Measurements from ENCODE around the gene ABCA4.
"Not testable (repeated sequence)": the region's sequence is repeated elsewhere in the genome, so short reads cannot be mapped to it uniquely, and the experiment has no call there.

Gene ABCA4

DNA sequence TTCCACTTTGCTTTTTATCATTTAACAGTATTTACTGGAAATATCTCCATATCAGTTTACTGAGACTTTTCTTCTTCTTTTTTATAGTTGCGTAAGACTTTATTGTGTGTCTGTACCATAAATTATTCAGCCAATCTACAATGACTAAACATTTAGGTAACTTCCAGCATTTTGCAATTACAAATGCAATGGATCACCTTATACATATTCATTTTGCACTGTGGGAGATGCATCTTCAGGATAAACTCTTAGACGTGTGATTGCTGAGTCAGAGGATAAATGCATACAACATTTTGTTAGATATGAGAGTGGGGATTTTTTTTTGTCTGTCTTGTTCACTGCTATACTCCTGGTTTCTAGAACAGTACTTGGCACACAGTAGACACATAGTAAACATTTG, 116.0 kb downstream of the ABCA4 start:
- DNase-seq (ENCODE audit: low read depth) = peak; percentile 81

DNA sequence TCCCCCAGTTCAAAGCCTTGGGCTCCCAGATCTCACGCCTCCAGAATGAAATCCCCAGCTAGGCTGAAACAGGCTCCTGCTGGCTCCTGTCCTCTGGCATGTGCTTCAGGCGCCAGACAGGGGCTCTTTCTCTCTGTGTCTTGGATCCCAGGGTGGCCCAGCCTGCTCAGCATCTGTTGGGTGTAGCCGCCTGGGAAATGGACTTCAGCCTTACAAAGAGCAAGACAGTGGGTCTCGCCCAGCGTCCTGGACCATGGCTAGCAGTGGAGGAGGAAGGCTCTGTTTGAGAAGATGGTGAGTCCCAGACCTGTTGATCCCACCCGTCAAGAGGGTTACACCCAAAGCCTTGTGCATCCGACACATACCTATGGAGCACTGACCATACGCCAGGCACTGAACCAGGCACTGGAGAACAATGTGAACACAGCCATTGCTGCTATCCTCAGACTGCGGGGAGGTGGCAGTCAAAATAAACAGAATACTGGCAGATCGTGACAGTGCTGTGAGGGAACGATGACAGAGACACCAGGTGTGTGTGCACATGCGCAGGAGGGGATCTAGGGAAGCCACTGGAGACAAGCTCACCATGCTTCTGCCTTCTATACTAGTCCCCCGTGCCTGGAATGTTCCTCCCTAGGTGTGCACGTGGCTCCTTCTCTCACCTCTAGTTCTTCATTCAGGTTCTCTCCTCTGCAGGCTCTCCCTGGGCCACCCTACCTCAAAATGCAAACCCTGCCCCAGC, 118.7 kb downstream of the ABCA4 start:
- no peak for DNase-seq (ENCODE audit: low read depth)

DNA sequence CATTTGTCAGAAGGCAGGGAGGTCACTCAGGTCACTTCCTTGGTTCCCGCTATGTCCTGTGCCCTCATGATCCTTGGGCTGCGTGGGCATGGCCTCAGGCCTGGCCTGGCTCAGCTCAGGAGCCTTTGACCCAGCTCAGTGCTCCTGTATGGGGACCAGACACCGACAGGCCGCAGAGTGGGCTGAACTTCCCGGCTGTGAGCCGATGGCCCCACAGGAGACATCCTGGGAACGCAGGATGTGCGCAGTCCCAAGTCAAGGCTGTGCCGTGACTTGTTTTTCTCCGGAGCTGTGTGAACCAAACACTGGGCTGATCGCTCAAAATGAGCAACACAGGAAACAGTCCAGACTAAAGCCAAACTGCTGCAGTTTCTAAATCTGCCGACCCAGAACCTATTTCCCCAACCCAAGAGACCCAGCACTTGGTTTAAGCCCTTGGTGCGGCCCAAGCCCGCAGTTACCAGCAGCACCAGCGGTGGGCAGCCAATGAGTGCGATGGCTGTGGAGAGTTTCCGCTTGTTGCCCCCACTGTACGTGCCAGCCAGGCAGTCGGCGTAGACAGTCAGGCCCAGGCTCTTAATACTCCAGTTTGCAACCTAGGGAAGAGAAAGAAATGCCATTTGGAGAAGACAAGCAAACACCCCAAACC, 119.4 kb downstream of the ABCA4 start:
- DNase-seq (ENCODE audit: low read depth) = no peak

DNA sequence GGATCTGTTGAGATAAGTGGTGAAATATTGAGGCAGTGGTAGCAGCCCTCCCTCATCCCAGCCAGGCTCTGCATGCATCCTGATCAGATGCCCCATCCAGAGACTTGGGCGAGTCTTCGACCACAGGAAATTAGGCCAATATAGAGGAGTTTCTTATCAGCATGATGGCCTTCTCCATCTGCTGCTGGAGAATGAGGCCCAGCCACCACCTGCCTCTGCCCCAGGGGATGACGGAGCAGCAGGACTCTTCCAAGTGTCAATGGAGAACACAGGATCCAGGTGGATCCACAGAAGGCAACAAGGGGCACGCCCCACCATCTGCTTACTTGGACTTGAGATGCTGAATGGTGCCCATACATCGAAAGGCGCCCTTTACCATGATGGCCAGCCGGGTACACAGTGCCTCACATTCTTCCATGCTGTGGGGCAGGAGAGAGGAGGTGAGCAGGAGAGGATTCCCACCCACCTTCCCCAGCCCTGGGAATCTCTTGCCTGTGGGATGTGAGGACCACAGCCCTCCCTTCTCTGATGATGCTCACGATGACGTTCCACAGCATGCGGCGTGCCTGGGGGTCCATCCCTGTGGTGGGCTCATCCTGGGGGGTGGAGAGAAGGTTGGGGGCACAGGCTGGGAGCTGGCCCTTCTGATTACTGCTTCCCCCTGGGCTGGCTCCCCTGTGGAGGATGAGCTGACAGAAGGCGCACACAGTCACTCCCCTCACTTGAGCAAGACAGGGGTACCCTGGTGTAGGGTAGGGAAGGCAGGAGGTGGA, 120.3 kb downstream of the ABCA4 start:
- no peak for DNase-seq (ENCODE audit: low read depth)

DNA sequence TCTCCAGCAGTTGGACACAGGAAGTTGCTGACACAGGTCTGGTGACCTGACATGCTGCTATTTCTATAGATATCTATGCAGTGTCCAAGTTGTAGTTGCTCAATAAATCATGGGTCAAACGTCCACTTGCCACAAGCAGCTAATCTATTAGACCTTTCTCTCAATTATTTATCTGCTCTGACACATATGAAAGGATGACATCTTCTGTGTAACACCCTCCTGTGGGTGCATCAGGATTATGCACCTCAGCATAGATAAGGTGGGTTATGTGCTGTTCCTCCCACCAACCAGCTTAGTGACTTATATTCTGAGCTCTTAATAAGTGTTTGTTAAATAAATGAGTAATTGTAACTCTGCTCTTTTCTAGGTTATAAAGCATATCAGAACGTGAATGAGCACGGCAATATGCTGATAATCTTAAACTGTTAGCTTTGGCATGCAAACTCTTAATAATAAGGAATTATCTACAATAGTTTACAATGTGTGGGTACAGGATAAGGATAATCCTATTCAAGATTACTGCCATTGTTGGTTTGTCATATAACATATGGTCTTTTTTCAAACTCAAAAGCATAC, 121.0 kb downstream of the ABCA4 start:
- DNase-seq (ENCODE audit: low read depth) = no peak

DNA sequence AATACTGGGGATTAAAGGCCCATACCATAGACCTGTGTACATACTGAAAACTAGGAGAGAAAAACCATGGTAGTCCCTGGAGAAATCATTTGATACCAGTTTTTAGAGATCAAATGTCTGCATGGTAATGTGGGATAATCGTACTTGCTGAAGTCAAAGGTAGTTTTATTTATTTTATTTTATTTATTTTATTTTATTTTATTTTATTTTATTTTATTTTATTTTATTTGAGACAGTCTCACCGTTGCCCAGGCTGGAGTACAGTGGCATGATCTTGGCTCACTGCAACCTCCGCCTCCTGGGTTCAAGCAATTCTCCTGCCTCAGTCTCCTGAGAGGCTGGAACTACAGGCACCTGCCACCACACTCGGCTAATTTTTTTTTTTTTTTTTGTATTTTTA, 122.4 kb downstream of the ABCA4 start:
- DNase-seq (ENCODE audit: low read depth) = not testable (repeated sequence)

DNA sequence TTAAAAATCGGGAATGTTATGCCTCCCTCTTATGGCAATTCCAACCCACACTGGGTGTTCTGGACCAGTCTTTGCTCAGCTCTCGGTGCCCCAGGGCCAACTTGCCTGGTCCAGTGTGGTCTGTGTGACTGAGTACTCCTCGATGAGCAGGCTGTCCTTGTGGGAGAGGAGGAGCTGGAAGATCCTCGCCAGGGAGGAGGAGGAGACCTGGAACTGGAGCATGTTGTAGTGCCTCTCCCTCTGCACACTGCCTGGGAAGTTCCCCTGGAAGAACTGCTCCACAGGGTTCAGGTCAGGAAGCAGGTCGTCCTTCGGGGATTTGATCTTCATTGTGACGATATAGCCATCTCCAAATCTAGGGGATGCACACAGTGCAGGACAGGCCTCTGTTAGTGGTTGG, 123.2 kb downstream of the ABCA4 start:
- DNase-seq (ENCODE audit: low read depth) = no peak

DNA sequence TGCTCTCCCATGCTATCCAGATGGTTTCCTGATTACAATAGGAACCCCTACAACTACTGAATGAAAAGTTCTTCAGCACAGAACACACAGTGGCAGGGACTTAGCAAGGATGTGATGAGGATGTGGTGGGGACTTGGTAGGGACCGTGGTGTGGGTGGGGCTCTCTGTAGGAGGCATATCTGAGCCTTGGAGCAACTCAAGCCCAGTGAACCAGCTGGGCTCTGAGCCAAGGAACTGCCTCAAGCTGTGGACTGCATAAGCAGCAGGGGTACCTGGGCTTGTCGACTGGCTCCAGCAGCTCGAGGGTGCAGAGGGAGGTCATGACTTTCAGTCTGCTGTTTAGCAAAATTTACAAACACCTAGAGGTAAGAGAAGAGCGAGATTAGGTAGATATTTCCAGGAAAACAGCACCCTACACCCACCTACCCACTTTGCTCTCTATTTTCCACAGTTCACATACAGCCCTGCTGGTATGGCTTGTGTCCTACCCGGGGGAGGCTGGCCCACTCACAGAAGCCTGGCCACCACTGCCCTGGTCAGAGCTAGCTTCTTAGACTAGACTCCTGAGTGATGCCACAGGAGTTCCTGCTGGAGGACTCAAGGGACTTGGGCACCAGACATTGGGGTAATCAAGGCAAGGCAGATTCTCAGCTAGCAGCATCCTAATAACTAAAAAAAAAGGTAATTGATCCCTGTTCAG, 125.0 kb downstream of the ABCA4 start:
- DNase-seq (ENCODE audit: low read depth) = no peak

DNA sequence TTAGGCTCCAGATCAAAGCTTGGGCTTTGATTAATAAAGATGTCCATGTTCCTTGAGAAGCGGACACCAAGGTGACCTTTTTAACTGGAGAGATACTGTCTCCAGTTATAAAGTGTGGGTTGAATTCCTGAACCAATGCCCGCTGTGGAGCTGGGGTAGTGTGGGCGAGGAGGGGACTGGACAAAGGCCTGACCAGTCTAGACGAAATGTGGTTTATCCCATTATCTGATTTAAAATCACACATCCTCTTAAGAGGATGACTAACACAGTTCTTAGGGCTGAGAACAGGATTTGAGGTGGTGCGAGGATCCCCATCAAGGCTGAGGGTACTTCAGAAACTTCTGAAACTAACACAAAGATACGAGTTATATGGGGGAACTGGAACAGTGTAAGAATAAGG, 127.2 kb downstream of the ABCA4 start:
- DNase-seq (ENCODE audit: low read depth) = peak; percentile 45

DNA sequence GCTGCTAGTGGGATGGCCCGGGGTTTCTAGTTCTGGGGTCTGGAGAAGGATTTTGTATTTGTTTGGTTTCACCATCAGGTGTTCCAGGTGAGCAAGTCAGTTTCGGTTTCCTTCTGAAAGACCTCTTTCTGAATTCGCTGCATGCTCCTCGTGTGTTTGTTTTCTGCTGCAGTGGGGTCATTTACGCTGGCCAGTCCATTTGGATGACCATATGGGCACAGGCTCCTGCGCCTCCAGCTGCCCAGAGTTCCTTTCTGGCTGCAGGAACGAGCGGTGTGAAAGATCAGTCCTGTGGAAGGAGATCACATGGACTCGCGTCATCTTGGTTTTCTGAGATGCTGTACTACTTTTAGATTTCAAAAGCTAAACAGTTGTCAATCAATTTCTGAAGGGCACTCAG, 128.0 kb downstream of the ABCA4 start:
- DNase-seq (ENCODE audit: low read depth) = no peak

DNA sequence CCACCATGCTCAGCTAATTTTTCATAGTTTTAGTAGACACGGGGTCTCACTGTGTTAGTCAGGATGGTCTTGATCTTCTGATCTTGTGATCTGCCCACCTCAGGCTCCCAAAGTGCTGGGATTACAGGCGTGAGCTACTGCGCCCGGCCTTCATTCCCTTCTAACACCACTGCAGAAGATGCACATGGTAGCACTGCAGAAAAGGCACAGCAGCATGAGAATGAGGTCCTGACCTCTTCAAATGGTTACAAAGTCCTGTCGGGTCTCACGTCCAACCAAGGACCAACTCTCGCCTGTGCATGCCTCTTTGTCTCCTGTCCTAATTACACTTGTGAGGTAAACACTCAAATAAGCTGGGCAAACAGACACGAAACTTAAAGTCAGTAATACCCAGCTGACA, 128.8 kb downstream of the ABCA4 start:
- no peak for DNase-seq (ENCODE audit: low read depth)

DNA sequence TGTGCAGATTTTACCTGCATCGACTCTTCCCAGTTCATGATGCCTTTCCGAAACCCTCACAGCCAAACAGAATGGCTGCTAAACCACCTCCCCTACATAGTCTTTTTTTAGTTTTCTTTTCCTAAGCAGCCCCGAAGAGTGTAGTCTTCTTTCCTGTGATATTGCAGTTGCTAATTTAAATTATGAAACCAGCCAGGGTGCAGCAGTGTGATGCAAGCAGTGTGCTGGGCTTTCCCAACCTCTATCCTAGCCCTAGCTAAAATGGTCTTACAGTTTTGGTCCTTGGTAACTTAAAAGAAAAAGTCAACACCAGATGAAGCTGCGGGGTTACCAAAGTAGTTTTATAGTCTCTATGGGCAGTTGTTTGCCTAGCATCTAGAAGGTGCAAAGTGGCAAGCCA, 129.7 kb downstream of the ABCA4 start:
- no peak for DNase-seq (ENCODE audit: low read depth)

DNA sequence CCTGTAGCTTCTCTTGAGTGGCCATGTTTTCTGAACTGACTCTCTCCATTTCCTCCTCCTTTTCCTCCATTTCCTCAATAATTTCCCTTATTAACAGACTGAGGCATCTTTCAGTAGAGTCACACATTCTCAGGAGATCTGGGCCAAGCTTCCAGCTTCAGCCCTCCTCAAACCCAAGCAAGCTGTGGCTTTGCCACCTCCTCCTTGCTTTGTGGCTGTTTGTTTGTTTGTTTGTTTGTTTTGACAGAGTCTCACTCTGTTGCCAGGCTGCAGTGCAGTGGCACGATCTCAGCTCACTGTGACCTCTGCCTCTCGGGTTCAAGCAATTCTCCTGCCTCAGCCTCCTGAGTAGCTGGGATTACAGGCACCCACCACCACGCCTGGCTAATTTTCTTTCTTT, 130.5 kb downstream of the ABCA4 start:
- not testable (repeated sequence) for DNase-seq (ENCODE audit: low read depth)

DNA sequence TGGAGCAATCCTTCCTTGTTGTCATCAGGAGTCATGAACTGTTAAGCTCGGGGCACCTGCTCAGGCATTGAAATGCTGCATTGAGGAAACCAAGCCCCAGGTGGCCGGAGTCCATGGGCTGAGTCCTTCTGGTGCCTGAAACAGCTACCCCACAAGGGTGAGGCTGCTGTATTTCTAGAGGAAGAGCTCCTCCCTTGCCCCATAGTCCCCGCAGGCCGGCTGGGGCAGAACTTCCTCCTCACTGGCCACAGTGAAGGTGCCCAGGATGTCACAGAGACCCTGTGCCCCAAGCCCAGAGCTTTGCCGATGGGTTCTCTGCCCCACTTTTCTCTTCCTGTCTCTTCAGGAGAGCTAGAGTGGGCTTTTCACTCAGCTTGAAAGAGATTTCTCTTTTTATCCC, 130.9 kb downstream of the ABCA4 start:
- DNase-seq (ENCODE audit: low read depth) = no peak

DNA sequence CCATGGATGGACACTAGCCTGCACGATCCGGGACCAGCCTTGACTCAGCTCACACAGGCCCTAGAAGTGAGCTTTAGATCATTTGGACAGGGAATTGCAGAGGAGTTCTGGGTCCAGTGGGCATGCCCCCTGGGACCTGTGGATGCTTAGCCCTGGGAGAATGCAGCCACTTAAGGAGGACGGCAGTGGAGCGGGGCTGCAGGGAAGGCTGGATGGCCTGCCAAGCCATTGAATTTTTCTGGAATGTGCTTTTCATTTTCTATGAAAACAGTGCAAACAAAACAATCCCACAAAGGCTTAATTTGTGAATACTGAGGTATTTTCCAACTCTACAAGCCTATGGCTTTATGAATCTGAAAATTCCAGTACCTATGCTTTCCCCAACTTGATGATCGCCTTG, 131.3 kb downstream of the ABCA4 start:
- DNase-seq (ENCODE audit: low read depth) = no peak

DNA sequence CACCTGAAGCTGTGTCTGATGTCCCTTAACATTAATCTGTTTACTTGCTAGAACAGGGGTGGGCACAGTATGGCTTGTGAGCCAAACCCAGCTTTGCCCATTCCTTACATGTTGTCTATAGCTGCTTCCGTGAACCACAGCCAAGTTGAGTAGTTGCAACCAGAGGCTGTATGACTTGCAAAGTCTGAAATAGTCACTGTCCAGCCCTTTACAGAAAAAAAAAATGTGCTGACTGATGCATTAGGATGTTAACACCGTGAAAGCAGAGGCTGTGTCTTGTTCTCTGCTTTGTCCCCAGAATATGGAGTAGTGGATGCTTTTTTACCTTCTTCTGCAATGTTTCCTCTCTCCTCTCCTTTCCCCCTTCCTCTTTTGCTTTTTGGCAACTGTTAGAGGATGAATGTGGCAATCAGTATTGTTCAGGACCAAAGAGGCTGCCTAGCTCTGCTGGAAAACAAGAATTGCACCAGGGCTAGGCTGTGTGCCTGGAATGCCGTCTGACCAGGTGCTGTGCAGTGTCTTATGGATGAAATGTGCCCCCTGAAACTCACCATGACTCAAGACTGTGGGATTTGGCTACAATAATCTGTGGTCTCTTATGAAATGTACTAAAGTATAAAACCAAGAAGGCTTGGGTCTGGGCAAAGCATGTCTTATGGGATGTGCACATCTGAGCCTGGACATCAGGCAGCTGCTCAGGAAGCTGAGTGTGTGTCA, 132.2 kb downstream of the ABCA4 start:
- peak; percentile 88 for DNase-seq (ENCODE audit: low read depth)

DNA sequence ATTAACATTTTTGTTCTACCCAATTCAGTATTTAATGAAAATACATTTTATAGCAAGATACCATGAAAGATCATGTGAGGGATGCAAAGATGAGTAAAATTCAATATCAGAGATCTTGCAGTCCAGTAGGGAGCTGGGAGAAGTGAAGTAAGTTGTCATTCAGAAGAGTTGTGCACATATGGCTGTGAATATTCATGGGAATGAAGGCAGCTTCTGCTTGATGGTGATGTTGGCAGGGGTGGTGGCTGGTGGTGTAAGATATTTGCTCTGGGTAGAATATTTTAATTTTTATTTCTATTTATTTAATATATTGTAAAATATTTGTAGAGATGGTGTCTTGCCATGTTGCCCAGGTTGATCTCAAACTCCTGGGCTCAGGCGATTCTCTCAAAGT, 139.7 kb downstream of the ABCA4 start:
- no peak for DNase-seq (ENCODE audit: low read depth)

DNA sequence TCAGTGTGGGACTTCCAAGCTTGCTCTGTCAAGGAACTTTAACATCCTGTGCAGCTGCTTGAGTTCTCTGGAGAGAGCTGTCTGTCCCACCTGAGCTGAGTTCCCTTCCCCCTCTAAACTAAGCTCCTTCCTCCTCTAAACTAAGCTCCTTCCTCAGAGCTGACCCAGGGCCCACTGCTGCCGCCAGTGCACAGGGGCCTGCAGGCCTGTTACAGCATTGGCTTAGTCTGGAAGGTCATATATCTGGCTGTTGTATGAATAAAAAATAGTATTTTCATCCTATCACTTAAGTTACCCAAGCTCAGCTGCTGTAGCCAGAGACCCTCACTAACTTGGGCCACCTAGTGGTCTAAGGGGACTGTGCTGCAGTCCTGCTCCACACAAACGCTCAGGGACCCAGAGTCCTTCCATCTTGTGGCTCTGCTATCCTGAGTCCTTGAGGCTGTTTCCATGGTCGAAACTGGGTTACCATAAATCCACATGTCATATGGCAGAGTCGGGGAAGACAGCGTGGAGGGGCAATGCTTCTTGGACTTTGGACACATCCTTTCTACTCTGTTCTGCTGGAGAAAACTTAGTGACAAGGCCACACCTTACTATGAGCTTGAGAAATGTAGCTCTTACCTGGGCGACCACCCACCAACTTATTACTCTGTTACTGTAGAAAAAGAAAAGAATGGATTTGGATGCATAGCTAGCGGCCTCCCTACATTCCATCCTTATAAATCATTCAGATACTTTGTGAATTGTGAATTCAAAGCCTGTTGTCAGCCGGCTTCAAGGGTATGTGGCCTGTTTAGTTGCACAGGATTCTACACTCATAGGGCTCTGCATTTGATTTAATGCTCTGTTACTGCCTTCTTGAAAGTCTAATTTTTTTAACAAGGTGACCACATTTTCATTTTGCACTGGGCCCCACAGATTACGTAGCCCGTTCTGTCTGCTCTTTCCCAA, 140.4 kb downstream of the ABCA4 start:
- peak; percentile 44 for DNase-seq (ENCODE audit: low read depth)

DNA sequence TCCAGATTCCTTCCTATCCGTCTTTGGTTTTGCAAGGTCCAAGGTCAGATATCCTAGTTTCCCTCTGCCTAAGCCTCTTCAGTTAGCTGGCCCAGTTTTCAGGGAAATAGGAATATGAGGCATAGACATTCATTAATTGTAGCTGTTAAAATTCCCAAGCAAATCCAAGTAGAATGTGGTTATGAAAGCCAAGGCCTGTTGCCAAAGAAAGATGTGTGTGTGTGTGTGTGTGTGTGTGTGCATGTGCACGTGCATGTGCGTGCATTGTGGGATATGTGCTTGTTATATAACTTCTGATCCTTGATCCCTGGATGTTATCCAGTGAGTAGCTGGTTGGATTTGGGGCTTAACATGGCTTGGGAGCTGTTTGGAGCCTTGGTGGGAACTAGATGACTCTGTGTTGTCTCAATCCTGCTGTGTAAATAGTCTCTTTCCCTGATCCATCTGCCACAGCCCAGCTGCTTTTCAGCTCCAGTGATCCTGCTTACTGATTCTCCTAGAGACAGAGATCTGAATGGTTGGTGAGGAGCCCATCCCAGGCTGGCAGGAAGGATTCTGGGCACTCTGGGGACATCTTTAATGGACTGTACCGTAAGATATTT, 141.1 kb downstream of the ABCA4 start:
- peak; percentile 53 for DNase-seq (ENCODE audit: low read depth)

All from iris pigment epithelial cell (primary cell).